HUES6 (cell line): Measurements from ENCODE around the gene ZSWIM1.
"Not testable (repeated sequence)": the region's sequence is repeated elsewhere in the genome, so short reads cannot be mapped to it uniquely, and the experiment has no call there.

Experiments used
- H3K27ac ChIP-seq: 2 replicates; pipeline ENCODE4 v1.7.0; 2013; ENCODE audit warnings: low read depth, mild to moderate bottlenecking, low read length, inconsistent platforms
- H3K27me3 ChIP-seq: 2 replicates; pipeline ENCODE4 v1.6.1; 2013; ENCODE audit warnings: low read length; ENCODE audit not compliant: control insufficient read depth, insufficient read depth
- H3K36me3 ChIP-seq: 2 replicates; pipeline ENCODE4 v1.6.1; 2013; ENCODE audit warnings: low read length; ENCODE audit not compliant: control insufficient read depth, insufficient read depth
- H3K4me1 ChIP-seq: 2 replicates; pipeline ENCODE4 v1.6.1; 2013; ENCODE audit warnings: low read length; ENCODE audit not compliant: control insufficient read depth, insufficient read depth
- H3K4me3 ChIP-seq: 2 replicates; pipeline ENCODE4 v1.5.1; 2013; ENCODE audit warnings: low read depth, low read length
- H3K9ac ChIP-seq: one replicate; pipeline ENCODE4 v1.6.1; 2013; ENCODE audit warnings: mild to moderate bottlenecking, low read length
- H3K9me3 ChIP-seq: 2 replicates; pipeline ENCODE4 v1.6.1; 2013; ENCODE audit warnings: low read depth, low read length; ENCODE audit not compliant: control insufficient read depth, insufficient read depth

Gene ZSWIM1

GRCh38 chr20:45924391-45925261 is 43.6 kb downstream of the ZSWIM1 start:
- Histone ChIP-seq H3K27ac (no peak overlapping the region), H3K4me3 (no peak overlapping the region), H3K36me3 (no peaks in the 10 kb centered on the region), H3K4me1 (0 out of 2 replicates have a peak, but pooled peaks cover 3% of the 10 kb centered on the region), H3K9ac (no peak overlapping the region), H3K9me3 (no peaks in the 10 kb centered on the region), H3K27me3 (no peaks in the 10 kb centered on the region)

GRCh38 chr20:45925821-45926506 is 44.9 kb downstream of the ZSWIM1 start:
- H3K27me3 ChIP-seq: no peaks in the 10 kb centered on the region
- H3K36me3 ChIP-seq: no peaks in the 10 kb centered on the region
- H3K4me1 ChIP-seq: 0 out of 2 replicates have a peak, but pooled peaks cover 3% of the 10 kb centered on the region
- H3K9ac ChIP-seq: no peak overlapping the region
- no peaks in the 10 kb centered on the region for H3K9me3 ChIP-seq
- no peak overlapping the region for H3K4me3 ChIP-seq
- H3K27ac ChIP-seq: no peak overlapping the region

GRCh38 chr20:45926731-45927070 is 45.7 kb downstream of the ZSWIM1 start:
- Histone ChIP-seq H3K36me3 (no peaks in the 10 kb centered on the region), H3K27me3 (no peaks in the 10 kb centered on the region), H3K4me3 (no peak overlapping the region), H3K9me3 (no peaks in the 10 kb centered on the region), H3K4me1 (0 out of 2 replicates have a peak, but pooled peaks cover 3% of the 10 kb centered on the region), H3K9ac (no peak overlapping the region), H3K27ac (no peak overlapping the region)

GRCh38 chr20:45927071-45927878 is 46.2 kb downstream of the ZSWIM1 start:
- Histone ChIP-seq H3K36me3 (no peaks in the 10 kb centered on the region), H3K4me3 (no peak overlapping the region), H3K27me3 (no peaks in the 10 kb centered on the region), H3K4me1 (0 out of 2 replicates have a peak, but pooled peaks cover 3% of the 10 kb centered on the region), H3K9ac (no peak overlapping the region), H3K9me3 (no peaks in the 10 kb centered on the region), H3K27ac (no peak overlapping the region)

- H3K9me3 ChIP-seq, H3K27me3 ChIP-seq, H3K4me3 ChIP-seq, H3K27ac ChIP-seq, H3K4me1 ChIP-seq, H3K9ac ChIP-seq, H3K36me3 ChIP-seq: not testable (repeated sequence)
These were observed 50.7 kb downstream of the ZSWIM1 start for GRCh38 chr20:45931680-45932079.

- Histone ChIP-seq H3K9me3 (no peaks in the 10 kb centered on the region), H3K27me3 (no peaks in the 10 kb centered on the region), H3K4me1 (peaks cover 26% of the 10 kb centered on the region)
These were observed 52.4 kb downstream of the ZSWIM1 start for GRCh38 chr20:45933266-45934045.

GRCh38 chr20:45934046-45934585 is 53.1 kb downstream of the ZSWIM1 start:
- no peaks in the 10 kb centered on the region for H3K9me3 ChIP-seq
- H3K27ac ChIP-seq: peak overlapping the region; percentile 100
- no peaks in the 10 kb centered on the region for H3K27me3 ChIP-seq
- H3K9ac ChIP-seq: peak overlapping the region; percentile 100
- H3K36me3 ChIP-seq: peaks cover 20% of the 10 kb centered on the region
- H3K4me1 ChIP-seq: peaks cover 28% of the 10 kb centered on the region
- H3K4me3 ChIP-seq: peak overlapping the region; percentile 83

More at GRCh38 chr20:45933266-45934045, 52.4 kb downstream of the ZSWIM1 start:
- H3K9ac ChIP-seq: peak overlapping the region; percentile 100
- peak overlapping the region; percentile 83 for H3K4me3 ChIP-seq
- H3K27ac ChIP-seq: peak overlapping the region; percentile 100
- peaks cover 15% of the 10 kb centered on the region for H3K36me3 ChIP-seq
